ENCODE measurements around the gene AFG3L2.
"Not testable (repeated sequence)": the region's sequence is repeated elsewhere in the genome, so short reads cannot be mapped to it uniquely, and the experiment has no call there.

AFG3L2 gene

GRCh38 chr18:12383759-12384158 is 6.7 kb upstream of the AFG3L2 start:
- not testable (repeated sequence) for H3K4me2 ChIP-seq (ENCODE audit: insufficient read depth, low read length, poor library complexity, severe bottlenecking); H3K14ac ChIP-seq (ENCODE audit: low read length); H3K27ac ChIP-seq (replicated peaks; ENCODE audit: low read length); H3K36me3 ChIP-seq (replicated peaks in 1 of 2; ENCODE audit: control insufficient read depth in 2 of 2, insufficient read depth in 2 of 2, low read length in 2 of 2); DNase-seq (ENCODE audit: low spot score); H4K91ac ChIP-seq (ENCODE audit: low read depth, low read length, poor library complexity); H2BK5ac ChIP-seq (ENCODE audit: low read length); H3K27me3 ChIP-seq (ENCODE audit: control insufficient read depth in 3 of 3, insufficient read depth in 3 of 3, low read depth in 1 of 3, low read length in 3 of 3); H3K4me1 ChIP-seq (ENCODE audit: control insufficient read depth in 2 of 2, insufficient read depth in 1 of 2, low read depth in 1 of 2, low read length in 2 of 2); H3K79me1 ChIP-seq (ENCODE audit: low read depth, low read length); H4K8ac ChIP-seq (ENCODE audit: low read depth, low read length); H2AFZ ChIP-seq (ENCODE audit: low read length); H3K9ac ChIP-seq (ENCODE audit: low read depth, low read length, poor library complexity); H3K18ac ChIP-seq (ENCODE audit: low read length); H3K4me3 ChIP-seq (ENCODE audit: low read length in 2 of 2); H2BK12ac ChIP-seq (ENCODE audit: low read length); H2BK15ac ChIP-seq (ENCODE audit: low read length); H2BK120ac ChIP-seq (ENCODE audit: low read depth, low read length); H2AK5ac ChIP-seq (ENCODE audit: low read depth, low read length); H3K23ac ChIP-seq (ENCODE audit: low read depth, low read length, poor library complexity); H3K4ac ChIP-seq (ENCODE audit: low read length); H3K9me3 ChIP-seq (replicated peaks in 1 of 2; ENCODE audit: control insufficient read depth in 2 of 2, insufficient read depth in 1 of 2, low read depth in 1 of 2, low read length in 2 of 2)
- no CpG with 5 or more reads among the region's 5 CpGs for WGBS, 2 donors (ENCODE audit: extremely low coverage in 2 of 2, insufficient read length in 2 of 2, insufficient replicate concordance in 1 of 2)

- H4K8ac ChIP-seq (ENCODE audit: low read depth, low read length); H3K4me2 ChIP-seq (ENCODE audit: insufficient read depth, low read length, poor library complexity, severe bottlenecking); H2BK120ac ChIP-seq (ENCODE audit: low read depth, low read length); H2BK12ac ChIP-seq (ENCODE audit: low read length); H3K18ac ChIP-seq (ENCODE audit: low read length); DNase-seq (ENCODE audit: low spot score); H2BK5ac ChIP-seq (ENCODE audit: low read length); H3K9me3 ChIP-seq (replicated peaks in 1 of 2; ENCODE audit: control insufficient read depth in 2 of 2, insufficient read depth in 1 of 2, low read depth in 1 of 2, low read length in 2 of 2); H2AK5ac ChIP-seq (ENCODE audit: low read depth, low read length); H4K91ac ChIP-seq (ENCODE audit: low read depth, low read length, poor library complexity); H3K27me3 ChIP-seq (ENCODE audit: control insufficient read depth in 3 of 3, insufficient read depth in 3 of 3, low read depth in 1 of 3, low read length in 3 of 3); H3K14ac ChIP-seq (ENCODE audit: low read length); H3K4me3 ChIP-seq (ENCODE audit: low read length in 2 of 2); H2BK15ac ChIP-seq (ENCODE audit: low read length); H3K36me3 ChIP-seq (replicated peaks in 1 of 2; ENCODE audit: control insufficient read depth in 2 of 2, insufficient read depth in 2 of 2, low read length in 2 of 2); H2AFZ ChIP-seq (ENCODE audit: low read length); H3K79me1 ChIP-seq (ENCODE audit: low read depth, low read length); H3K27ac ChIP-seq (replicated peaks; ENCODE audit: low read length); H3K23ac ChIP-seq (ENCODE audit: low read depth, low read length, poor library complexity); H3K4me1 ChIP-seq (ENCODE audit: control insufficient read depth in 2 of 2, insufficient read depth in 1 of 2, low read depth in 1 of 2, low read length in 2 of 2); H3K9ac ChIP-seq (ENCODE audit: low read depth, low read length, poor library complexity); H3K4ac ChIP-seq (ENCODE audit: low read length): not testable (repeated sequence)
- WGBS, 2 donors (ENCODE audit: extremely low coverage in 2 of 2, insufficient read length in 2 of 2, insufficient replicate concordance in 1 of 2), result no CpG with 5 or more reads among the region's 7 CpGs
These were observed 5.3 kb upstream of the AFG3L2 start for GRCh38 chr18:12382221-12382814.

GRCh38 chr18:12378198-12378558 is 1.2 kb upstream of the AFG3L2 start:
- H3K4me1 ChIP-seq (ENCODE audit: control insufficient read depth in 2 of 2, insufficient read depth in 1 of 2, low read depth in 1 of 2, low read length in 2 of 2); H2AK5ac ChIP-seq (ENCODE audit: low read depth, low read length); H4K91ac ChIP-seq (ENCODE audit: low read depth, low read length, poor library complexity); H3K14ac ChIP-seq (ENCODE audit: low read length); H2BK120ac ChIP-seq (ENCODE audit: low read depth, low read length); H3K18ac ChIP-seq (ENCODE audit: low read length); H3K9ac ChIP-seq (ENCODE audit: low read depth, low read length, poor library complexity); DNase-seq (ENCODE audit: low spot score); H2BK15ac ChIP-seq (ENCODE audit: low read length); H3K23ac ChIP-seq (ENCODE audit: low read depth, low read length, poor library complexity); H3K9me3 ChIP-seq (replicated peaks in 1 of 2; ENCODE audit: control insufficient read depth in 2 of 2, insufficient read depth in 1 of 2, low read depth in 1 of 2, low read length in 2 of 2); H3K79me1 ChIP-seq (ENCODE audit: low read depth, low read length); H2BK12ac ChIP-seq (ENCODE audit: low read length); H2BK5ac ChIP-seq (ENCODE audit: low read length); H3K4ac ChIP-seq (ENCODE audit: low read length); H4K8ac ChIP-seq (ENCODE audit: low read depth, low read length); H3K27me3 ChIP-seq (ENCODE audit: control insufficient read depth in 3 of 3, insufficient read depth in 3 of 3, low read depth in 1 of 3, low read length in 3 of 3): not testable (repeated sequence)
- H3K4me2 ChIP-seq (ENCODE audit: insufficient read depth, low read length, poor library complexity, severe bottlenecking), result peak overlapping the region; percentile 74
- H3K4me3 ChIP-seq (ENCODE audit: low read length in 2 of 2), result peak overlapping the region in 1 of 2 donors; percentile 50
- peak overlapping the region; percentile 91 for H2AFZ ChIP-seq (ENCODE audit: low read length)
- WGBS, 2 donors (ENCODE audit: extremely low coverage in 2 of 2, insufficient read length in 2 of 2, insufficient replicate concordance in 1 of 2), result no CpG with 5 or more reads among the region's 5 CpGs
- H3K27ac ChIP-seq (replicated peaks; ENCODE audit: low read length), result peak overlapping the region; percentile 97
- H3K36me3 ChIP-seq (replicated peaks in 1 of 2; ENCODE audit: control insufficient read depth in 2 of 2, insufficient read depth in 2 of 2, low read length in 2 of 2), result peaks cover 0 to 14% of the 10 kb centered on the region in 2 donors

- H3K14ac ChIP-seq (ENCODE audit: low read length), result no peak overlapping the region
- peaks cover 0 to 5% of the 10 kb centered on the region in 2 donors for H3K9me3 ChIP-seq (replicated peaks in 1 of 2; ENCODE audit: control insufficient read depth in 2 of 2, insufficient read depth in 1 of 2, low read depth in 1 of 2, low read length in 2 of 2)
- H3K36me3 ChIP-seq (replicated peaks in 1 of 2; ENCODE audit: control insufficient read depth in 2 of 2, insufficient read depth in 2 of 2, low read length in 2 of 2), result peaks cover 0 to 18% of the 10 kb centered on the region in 2 donors
- DNase-seq (ENCODE audit: low spot score), result no peak
- H2BK12ac ChIP-seq (ENCODE audit: low read length), result no peak overlapping the region
- peaks cover 2 to 3% of the 10 kb centered on the region in 2 donors for H3K4me1 ChIP-seq (ENCODE audit: control insufficient read depth in 2 of 2, insufficient read depth in 1 of 2, low read depth in 1 of 2, low read length in 2 of 2)
- H2AFZ ChIP-seq (ENCODE audit: low read length), result peak overlapping the region; percentile 91
- peak overlapping the region; percentile 50 to 87 for H3K4me3 ChIP-seq (ENCODE audit: low read length in 2 of 2)
- no peak overlapping the region for H2AK5ac ChIP-seq (ENCODE audit: low read depth, low read length)
- H2BK120ac ChIP-seq (ENCODE audit: low read depth, low read length), result no peak overlapping the region
- H3K27ac ChIP-seq (replicated peaks; ENCODE audit: low read length), result peak overlapping the region; percentile 97
- no CpG with 5 or more reads among the region's 30 CpGs for WGBS, 2 donors (ENCODE audit: extremely low coverage in 2 of 2, insufficient read length in 2 of 2, insufficient replicate concordance in 1 of 2)
- H3K79me1 ChIP-seq (ENCODE audit: low read depth, low read length), result peaks cover 4% of the 10 kb centered on the region
- H2BK15ac ChIP-seq (ENCODE audit: low read length), result no peak overlapping the region
- no peak overlapping the region for H3K9ac ChIP-seq (ENCODE audit: low read depth, low read length, poor library complexity)
- no peak overlapping the region for H3K4ac ChIP-seq (ENCODE audit: low read length)
- no peak overlapping the region for H4K8ac ChIP-seq (ENCODE audit: low read depth, low read length)
- peak overlapping the region; percentile 60 for H3K23ac ChIP-seq (ENCODE audit: low read depth, low read length, poor library complexity)
- no peak overlapping the region for H4K91ac ChIP-seq (ENCODE audit: low read depth, low read length, poor library complexity)
- H3K27me3 ChIP-seq (ENCODE audit: control insufficient read depth in 3 of 3, insufficient read depth in 3 of 3, low read depth in 1 of 3, low read length in 3 of 3), result no peaks in the 10 kb centered on the region
- H2BK5ac ChIP-seq (ENCODE audit: low read length), result no peak overlapping the region
- peak overlapping the region; percentile 74 for H3K4me2 ChIP-seq (ENCODE audit: insufficient read depth, low read length, poor library complexity, severe bottlenecking)
- H3K18ac ChIP-seq (ENCODE audit: low read length), result peak overlapping the region; percentile 98
These were observed 650 bp upstream of the AFG3L2 start for GRCh38 chr18:12377556-12378197.

Data from neuronal stem cell (in vitro differentiated cells).